K562 treated with DMSO at 1 percent for 4 hours (cell line): Measurements from ENCODE around the gene SLC16A9. TPM values are rescaled to one million over a fixed set of nuclear protein-coding genes. Genes with fewer than 3 reads are reported as not detected.

Experiments
- total RNA-seq: library from RNA; unstranded; fragments of 300-600 nt; gene quantifications from 2 replicates; pipeline ENCODE4 v1.2.3, GENCODE V29; 2022; ENCODE audit not compliant: insufficient read depth

SLC16A9 gene
- total RNA-seq = 0.33 TPM in 1 of 2 replicates, not detected in the other

DNA sequence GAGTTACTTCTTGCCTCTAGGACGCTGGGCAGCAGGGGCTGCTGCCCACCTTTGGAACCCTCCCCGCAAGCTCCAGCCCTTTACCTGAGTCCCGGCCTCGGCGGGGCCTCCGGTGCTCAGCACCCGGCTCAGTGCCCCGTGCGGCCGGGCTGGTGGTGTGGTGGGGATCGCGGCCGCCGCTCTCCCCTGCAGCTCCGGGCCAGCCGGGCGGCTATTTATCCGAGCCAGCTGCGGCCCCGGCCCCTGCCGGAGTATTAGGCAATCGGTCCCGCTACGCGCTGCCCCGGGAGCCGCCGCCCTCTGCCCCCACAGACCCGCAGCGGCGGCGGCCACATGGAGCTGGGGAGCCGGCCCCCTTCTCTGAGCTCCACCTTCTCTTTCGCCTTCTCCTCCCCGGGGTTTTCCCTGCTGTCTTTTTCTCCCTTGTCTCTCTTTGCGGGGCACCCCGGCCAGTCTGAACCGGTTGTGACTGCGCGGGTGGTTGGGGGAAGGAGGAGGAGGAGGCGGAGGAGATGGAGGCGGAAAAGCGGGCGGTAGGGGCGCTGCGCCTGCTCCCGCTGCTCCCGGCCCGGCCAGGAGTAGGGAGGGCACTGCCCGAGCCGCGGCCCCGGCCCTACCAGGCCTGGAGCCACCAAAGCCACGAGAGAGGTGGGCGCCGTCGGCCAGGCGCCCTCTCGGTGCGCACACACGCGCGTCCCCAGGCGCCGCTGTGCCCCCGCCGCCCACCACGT is at the start of gene SLC16A9:
Gene SLC16A9, minus strand, starts transcription at position 456 of the 731 bp plus-strand sequence. CDS start 25,559 bp downstream, outside the sequence.

DNA sequence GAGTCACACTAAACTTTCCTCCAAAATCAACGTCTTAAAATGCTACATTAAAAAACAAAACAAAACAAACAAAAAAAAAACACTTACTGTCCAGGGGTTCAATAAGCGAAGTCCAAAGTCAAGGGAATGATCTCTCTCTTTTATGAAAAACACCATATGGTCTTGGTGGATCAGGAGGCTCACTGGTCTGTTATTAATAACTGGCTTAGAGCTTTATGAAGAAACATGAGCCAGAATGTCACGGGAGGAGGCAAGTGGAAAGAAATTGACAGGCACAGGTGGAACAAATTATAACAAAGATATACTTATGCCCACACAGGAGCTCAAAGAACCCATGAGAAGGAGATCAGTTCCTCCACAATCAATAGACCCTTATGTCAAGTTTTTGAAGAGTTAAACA is 43.6 kb upstream of the SLC16A9 start, which contains the start of gene MRLN:
Gene MRLN, minus strand, starts transcription at position 189 of the 400 bp plus-strand sequence.

Other genes starting within 250 kb of the SLC16A9 start
- gene MRLN, start 43.6 kb upstream of the SLC16A9 start, total RNA-seq = not detected in 2 replicates
- gene CCDC6, start 196.7 kb upstream of the SLC16A9 start, total RNA-seq = 10.9 and 13.8 TPM in 2 replicates